AG09319 (cell line): ENCODE results near the gene SPAG8.

Experiments
- DNase-seq: peaks from one replicate; pipeline ENCODE4 v3.0.0-alpha.2; 2010; ENCODE audit warnings: low read depth; ENCODE audit errors: extremely low read depth
- CTCF ChIP-seq: IDR thresholded peaks from 2 replicates; pipeline ENCODE4 v1.5.1; 2011; ENCODE audit warnings: low read depth, mild to moderate bottlenecking, inconsistent platforms, low read length, moderate library complexity

The SPAG8 gene

GRCh38 chr9:35814841-35815543 lies 2.9 kb upstream of the SPAG8 start, which contains the start of gene HINT2:
Gene HINT2 (minus strand): TSS chr9:35815042. CDS start chr9:35814979, 63 bp downstream.
- TF ChIP-seq CTCF, result no peak
- peak; percentile 97 for DNase-seq

GRCh38 chr9:35814106-35814840 lies 2.2 kb upstream of the SPAG8 start:
- no peak for DNase-seq
- TF ChIP-seq CTCF, result peak; percentile 52

GRCh38 chr9:35813434-35814105 lies 1.5 kb upstream of the SPAG8 start:
- peak; percentile 17 for TF ChIP-seq CTCF
- DNase-seq, result no peak

- DNase-seq, result no peak
- TF ChIP-seq CTCF, result no peak
Observed at GRCh38 chr9:35811381-35812024, 559 bp downstream of the SPAG8 start.

GRCh38 chr9:35810122-35810521 lies 1.9 kb downstream of the SPAG8 start:
- TF ChIP-seq CTCF, result no peak
- no peak for DNase-seq

- DNase-seq, result no peak
- TF ChIP-seq CTCF, result no peak
Observed at GRCh38 chr9:35808433-35808832, 3.6 kb downstream of the SPAG8 start.

- no peak for TF ChIP-seq CTCF
- DNase-seq, result no peak
Observed at GRCh38 chr9:35806101-35806500, 6.0 kb downstream of the SPAG8 start.
